Pancreas (tissue), 10 donors: ENCODE measurements around the gene MSLN. TPM values are rescaled to one million over a fixed set of nuclear protein-coding genes. Genes with fewer than 3 reads are reported as not detected.

Source experiments
- ATAC-seq, 4 donors: fragments of 200-7000 bp; cut with Tn5 transposase; one replicate each; pipeline versions ENCODE4 v1.8.0 to v1.9.1; 2020; ENCODE audit warnings: mild to moderate bottlenecking in 4 of 4, moderate library complexity in 4 of 4
- DNase-seq, 6 donors: peaks; one replicate each; pipeline ENCODE4 v3.0.0-alpha.2; 2020
- FAIRE-seq: peaks from 2 replicates; lab custom pipeline; 2012; peaks lifted over from hg19 to GRCh38; lab: Jason Lieb, UNC
- H3K27ac ChIP-seq, 4 donors: fragments of 200-600 bp; sonication (generic); 1 replicate in 3 of 4; 2 replicates in 1 of 4; pipeline versions ENCODE4 v1.5.0 to v1.8.0; 2020
- H3K27me3 ChIP-seq, 4 donors: fragments of 200-600 bp; one replicate each; pipeline ENCODE4 v1.8.0; 2021
- H3K36me3 ChIP-seq, 3 donors: fragments of 200-600 bp; sonication (generic) in 1 of 3; one replicate each; pipeline versions ENCODE4 v1.5.0 to v1.8.0; 2020 to 2021
- H3K4me1 ChIP-seq, 3 donors: fragments of 200-600 bp; one replicate each; pipeline ENCODE4 v1.8.0; 2021
- H3K4me3 ChIP-seq, 4 donors: fragments of 200-600 bp; sonication (generic) in 2 of 4; one replicate each; pipeline versions ENCODE4 v1.5.0 to v1.8.0; 2020 to 2021
- H3K9me3 ChIP-seq, 4 donors: fragments of 200-600 bp; one replicate each; pipeline ENCODE4 v1.8.0; 2021
- WGBS, 2 donors: extraction: QIAGEN DNeasy Blood & Tissue Kit; methylation state at CpG; one replicate each; pipeline ENCODE4 v1.1.7; 2013; 5-methylcytosine and 5-hydroxymethylcytosine counted together
- intact Hi-C, 3 donors: fragments of 100-400 bp; cut with DNase I; formaldehyde crosslinking; loops; one replicate each; pipeline versions ENCODE4 v1.11.1 to v1.14.2; 2022
- polyA plus RNA-seq, 2 donors: library from polyadenylated mRNA; stranded (reverse); fragments of 200-250 nt; gene quantifications; one replicate each; pipeline ENCODE4 v1.2.3, GENCODE V29; 2013
- total RNA-seq, 6 donors: library from RNA; stranded (reverse); fragmentation: NEBNext Ultra II Directional in 4 of 6; extraction: Animal tissue kit (Norgen Biotek cat#: 25700) in 4 of 6; gene quantifications; one replicate each; pipeline versions ENCODE4 v1.2.1 to v1.2.4, GENCODE V29; 2021 to 2023
- TF ChIP-seq, protein P1 (sequence below), 4 donors: fragments of 200-600 bp; sonication (generic) in 3 of 4; IDR thresholded peaks; one replicate each; pipeline versions ENCODE4 v1.5.0 to v1.8.0; 2021; ENCODE audit warnings: antibody characterized with exemption in 4 of 4
- donor health status: healthy with polysubstance abuse.
- donor health status: DM: no; HTN: no; CAD: no; lungs with moderate emphysema.
- donor health status: DM: no; HTN: no; CAD: no.
- donor health status: control.
- donor health status: control.
- donor health status: Bipolar disorder and iron deficiency.
- donor health status: DM: yes; HTN: yes; CAD: no.
- donor health status: DM: no; HTN: no; CAD: no.
- donor health status: DM: no; HTN: no; CAD: no.
- donor health status: DM: yes; HTN: yes; CAD: no.

The MSLN gene
- total and polyA plus RNA-seq, 8 donors = 0.35 to 4.6 (median 0.96) TPM; not detected in 1

DNA sequence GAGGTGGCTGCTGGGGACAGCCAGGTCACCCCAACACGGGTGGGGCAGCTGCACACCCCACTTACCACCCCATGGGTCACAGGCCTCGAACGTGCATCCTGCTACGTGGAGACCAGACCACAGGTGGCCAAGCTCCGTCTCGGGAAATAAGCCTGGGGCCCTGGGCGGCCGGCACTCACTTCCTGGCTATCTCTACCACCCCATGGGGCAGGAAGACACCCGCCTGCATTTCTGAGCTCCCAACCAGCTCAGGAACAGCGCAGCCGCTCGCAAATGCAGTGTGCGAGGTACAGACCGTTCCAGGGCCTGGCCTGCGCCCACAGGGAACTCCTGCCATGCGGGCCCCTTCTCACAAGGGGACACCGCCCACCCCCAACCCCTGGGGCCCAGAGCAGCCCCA is 44.9 kb downstream of the MSLN start:
- no peak for ATAC-seq
- TF ChIP-seq, protein P1, sequence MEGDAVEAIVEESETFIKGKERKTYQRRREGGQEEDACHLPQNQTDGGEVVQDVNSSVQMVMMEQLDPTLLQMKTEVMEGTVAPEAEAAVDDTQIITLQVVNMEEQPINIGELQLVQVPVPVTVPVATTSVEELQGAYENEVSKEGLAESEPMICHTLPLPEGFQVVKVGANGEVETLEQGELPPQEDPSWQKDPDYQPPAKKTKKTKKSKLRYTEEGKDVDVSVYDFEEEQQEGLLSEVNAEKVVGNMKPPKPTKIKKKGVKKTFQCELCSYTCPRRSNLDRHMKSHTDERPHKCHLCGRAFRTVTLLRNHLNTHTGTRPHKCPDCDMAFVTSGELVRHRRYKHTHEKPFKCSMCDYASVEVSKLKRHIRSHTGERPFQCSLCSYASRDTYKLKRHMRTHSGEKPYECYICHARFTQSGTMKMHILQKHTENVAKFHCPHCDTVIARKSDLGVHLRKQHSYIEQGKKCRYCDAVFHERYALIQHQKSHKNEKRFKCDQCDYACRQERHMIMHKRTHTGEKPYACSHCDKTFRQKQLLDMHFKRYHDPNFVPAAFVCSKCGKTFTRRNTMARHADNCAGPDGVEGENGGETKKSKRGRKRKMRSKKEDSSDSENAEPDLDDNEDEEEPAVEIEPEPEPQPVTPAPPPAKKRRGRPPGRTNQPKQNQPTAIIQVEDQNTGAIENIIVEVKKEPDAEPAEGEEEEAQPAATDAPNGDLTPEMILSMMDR (IDR thresholded peaks at IDR 0.05) = no peak
- H3K27me3 ChIP-seq = peaks cover 0 to 11% (median 0%) of the 10 kb centered on the region in 4 donors
- no peaks in the 10 kb centered on the region for H3K36me3 ChIP-seq
- peak in 1 of 6 donors; percentile 18 for DNase-seq
- 72 to 86% methylated on average over 17 of the region's 17 CpGs for WGBS, 2 donors
- intact Hi-C loops = no loop called here
- H3K4me1 ChIP-seq = peaks cover 0 to 7% (median 0%) of the 10 kb centered on the region in 3 donors
- no peak overlapping the region for H3K27ac ChIP-seq
- H3K9me3 ChIP-seq = no peaks in the 10 kb centered on the region
- H3K4me3 ChIP-seq = no peak overlapping the region
- FAIRE-seq = no peak

DNA sequence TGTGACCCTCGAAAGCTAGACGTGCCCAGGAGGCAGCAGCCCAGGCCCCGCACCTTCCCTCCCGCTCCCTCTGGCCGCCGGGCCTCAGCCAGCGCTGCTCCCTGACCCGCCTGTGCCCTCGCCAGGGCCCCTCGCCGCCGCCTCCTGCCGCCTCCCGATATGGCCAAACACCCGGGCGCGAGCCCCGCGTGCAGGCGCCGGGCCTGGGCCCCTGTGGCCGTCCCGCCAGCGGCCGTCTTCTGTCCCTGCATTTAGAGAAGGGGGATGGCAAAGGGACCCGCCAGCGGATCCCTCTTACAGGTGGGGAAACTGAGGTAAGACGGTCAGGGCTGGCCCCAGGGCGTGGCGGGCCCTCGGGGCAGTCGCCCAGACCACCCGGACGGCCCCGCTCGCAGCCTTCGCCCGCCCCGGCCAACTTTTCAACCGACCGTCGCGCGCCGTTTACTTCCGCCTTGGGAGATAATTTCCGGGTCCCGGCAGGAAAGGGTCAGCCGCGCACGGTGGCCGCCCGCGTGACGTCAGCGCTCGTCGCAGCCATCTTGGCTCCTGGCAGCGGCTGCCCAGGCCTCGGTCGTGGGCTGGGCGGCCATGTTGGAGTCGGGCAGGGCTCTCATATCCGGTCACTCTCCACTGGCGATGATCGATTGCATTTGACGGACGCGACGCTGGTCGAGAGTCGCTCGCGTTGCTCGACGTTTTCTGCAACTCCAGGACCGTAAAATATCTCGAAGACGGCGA is 47.0 kb downstream of the MSLN start:
- peak; percentile 90 to 97 (median 94) for DNase-seq
- TF ChIP-seq, protein P1 (IDR thresholded peaks at IDR 0.05) = no peak
- no peak for FAIRE-seq
- peak overlapping the region; percentile 55 to 90 (median 72) for H3K4me3 ChIP-seq
- H3K27me3 ChIP-seq = peaks cover 0 to 5% (median 0%) of the 10 kb centered on the region in 4 donors
- peak overlapping the region; percentile 64 to 87 (median 86) for H3K27ac ChIP-seq
- 5 to 7% methylated on average over 80 of the region's 80 CpGs for WGBS, 2 donors
- ATAC-seq = peak; percentile 98 to 99 (median 99)
- H3K36me3 ChIP-seq = no peaks in the 10 kb centered on the region
- H3K9me3 ChIP-seq = no peaks in the 10 kb centered on the region
- peaks cover 0 to 7% (median 0%) of the 10 kb centered on the region in 3 donors for H3K4me1 ChIP-seq
- intact Hi-C loops = no loop called here

DNA sequence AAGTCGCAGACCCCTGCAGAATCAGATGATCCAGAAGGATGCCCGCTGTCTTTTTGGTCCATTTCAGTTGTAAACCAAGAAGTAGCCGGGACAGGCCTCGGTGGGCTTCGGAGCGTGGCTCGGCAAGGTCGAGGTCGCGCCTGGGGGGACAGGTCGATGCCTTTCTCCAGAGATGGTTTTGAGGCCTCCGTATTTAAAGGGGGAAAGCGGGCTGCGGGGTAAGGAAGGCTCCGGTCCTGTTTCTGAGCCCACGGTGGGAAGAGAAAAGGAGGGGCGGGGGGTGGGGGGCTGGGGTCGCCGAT is 47.5 kb downstream of the MSLN start:
- Histone ChIP-seq H3K27me3 (peaks cover 0 to 6% (median under 1%) of the 10 kb centered on the region in 4 donors), H3K4me1 (peaks cover 0 to 7% (median 0%) of the 10 kb centered on the region in 3 donors), H3K36me3 (no peaks in the 10 kb centered on the region), H3K9me3 (no peaks in the 10 kb centered on the region), H3K27ac (no peak overlapping the region), H3K4me3 (peak overlapping the region; percentile 55 to 90 (median 72))
- no peak for FAIRE-seq
- 19 to 26% methylated on average over 19 of the region's 19 CpGs for WGBS, 2 donors
- no peak for DNase-seq
- no peak for ATAC-seq
- TF ChIP-seq, protein P1 (IDR thresholded peaks at IDR 0.05) = no peak
- intact Hi-C loops = no loop called here

DNA sequence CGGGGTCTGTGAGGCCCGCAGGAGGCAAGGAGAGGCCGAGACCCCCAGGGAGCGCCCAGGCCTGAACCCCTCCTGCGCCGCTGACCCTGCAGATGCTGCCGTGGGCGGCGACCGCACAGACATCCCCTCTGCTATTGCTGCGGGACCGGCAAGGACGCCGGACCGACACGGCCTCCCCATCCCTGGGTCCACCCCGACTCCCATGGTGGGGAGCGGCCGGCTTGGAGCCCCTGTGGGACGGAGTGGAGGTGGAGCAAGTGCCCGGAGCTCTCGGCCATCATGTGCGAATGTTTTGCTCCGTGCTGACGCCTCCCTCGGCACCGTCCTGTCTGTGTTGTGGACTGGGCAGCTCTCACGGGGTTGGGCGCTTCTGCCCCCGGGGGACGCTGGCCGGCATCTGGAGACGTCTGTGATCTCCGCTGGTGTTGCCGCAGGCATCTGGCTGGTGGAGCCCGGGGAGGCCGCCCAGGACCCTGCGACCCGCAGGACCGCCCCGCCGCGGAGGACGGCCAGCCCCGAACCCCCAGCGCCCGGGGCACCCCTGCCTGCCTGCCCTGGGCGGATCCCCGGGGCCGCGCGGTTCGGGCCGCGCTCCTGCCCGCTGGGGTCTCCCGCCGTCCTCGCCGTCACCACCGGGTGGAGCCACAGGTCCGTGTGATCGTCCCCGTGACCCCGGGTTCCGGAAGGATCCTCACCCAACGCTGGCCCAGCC is 52.8 kb downstream of the MSLN start:
- FAIRE-seq = no peak
- peak; percentile 46 to 88 (median 75) for ATAC-seq
- peak overlapping the region in 1 of 4 donors; percentile 15 for H3K4me3 ChIP-seq
- DNase-seq = peak in 2 of 6 donors; percentile 73 to 74
- H3K27ac ChIP-seq = no peak overlapping the region
- peaks cover 0 to 22% (median 2%) of the 10 kb centered on the region in 4 donors for H3K27me3 ChIP-seq
- peaks cover 0 to 2% (median 0%) of the 10 kb centered on the region in 3 donors for H3K4me1 ChIP-seq
- intact Hi-C loops = loop anchor here in 1 of 3 donors (2.0 to 10.0 kb wide), 2 partner anchors 243 to 381 kb away; no protein-coding TSS in a partner anchor
- TF ChIP-seq, protein P1 (IDR thresholded peaks at IDR 0.05) = peak in 3 of 4 donors; percentile 44 to 48 (median 45)
- no peaks in the 10 kb centered on the region for H3K36me3 ChIP-seq
- H3K9me3 ChIP-seq = no peaks in the 10 kb centered on the region
- WGBS, 2 donors = 8 to 9% methylated on average over 61 to 67 of the region's 67 CpGs
